Renal cortex interstitium (tissue), 15 donors: ENCODE measurements around the gene CLVS2. TPM values are rescaled to one million over a fixed set of nuclear protein-coding genes. Genes with fewer than 3 reads are reported as not detected.

ENCODE experiments used
- DNase-seq, 11 donors: peaks; one replicate each; pipeline ENCODE4 v3.0.0-alpha.2; 2013; ENCODE audit warnings: low read depth in 9 of 11, low spot score in 4 of 11; ENCODE audit errors: extremely low read depth in 1 of 11
- long read RNA-seq, 16 experiments: transcript quantifications; one replicate each; lab custom pipeline, GENCODE V29; 2026
- polyA plus RNA-seq, 3 donors: library from polyadenylated mRNA; unstranded; fragments of 120-200 nt; gene quantifications; one replicate each; pipeline ENCODE4 v1.2.1, GENCODE V29; 2013; ENCODE audit not compliant: insufficient read length in 3 of 3

CLVS2 gene
- polyA plus RNA-seq, result under 1 TPM; 0.15 to 0.29 (median 0.28) TPM
- long read RNA-seq, donor 1, result 0 reads
- long read RNA-seq, donor 2, result 0 reads
- long read RNA-seq, donor 3, result 0 reads
- long read RNA-seq, donor 4, result 0 reads
- long read RNA-seq, donor 5, result 0 reads
- long read RNA-seq, donor 6, result 0 reads
- long read RNA-seq, donor 7, partial matches to known transcripts, result 5 of 5 reads
- long read RNA-seq, donor 7, other reads (novel, unspliced or antisense), result 0 of 5 reads
- long read RNA-seq, donor 8, result 0 reads
- long read RNA-seq, donor 9, result 0 reads
- long read RNA-seq, donor 10, result 0 reads
- long read RNA-seq, donor 11, result 0 reads
- long read RNA-seq, donor 12, result 0 reads
- long read RNA-seq, donor 13, result 0 reads
- long read RNA-seq, donor 14, result 0 reads
- long read RNA-seq, donor 15, result 0 reads
- long read RNA-seq, donor 16, result 0 reads

GRCh38 chr6:122995921-122996793 lies at the start of gene CLVS2:
CLVS2 (plus strand) TSS chr6:122996235; CDS start chr6:122997778, 1,543 bp downstream.
- DNase-seq, result peak in 9 of 11 donors; percentile 20 to 48 (median 29)

GRCh38 chr6:122947355-122947754 lies 48.7 kb upstream of the CLVS2 start:
- DNase-seq, result peak in 2 of 11 donors; percentile 1

GRCh38 chr6:122953766-122954165 lies 42.3 kb upstream of the CLVS2 start:
- DNase-seq, result no peak

GRCh38 chr6:122956376-122956775 lies 39.7 kb upstream of the CLVS2 start:
- no peak for DNase-seq

- no peak for DNase-seq
These were observed 33.9 kb upstream of the CLVS2 start for GRCh38 chr6:122962000-122962624.

- no peak for DNase-seq
These were observed 26.0 kb upstream of the CLVS2 start for GRCh38 chr6:122969999-122970533.

- no peak for DNase-seq
These were observed 18.9 kb upstream of the CLVS2 start for GRCh38 chr6:122977180-122977579.

DNA sequence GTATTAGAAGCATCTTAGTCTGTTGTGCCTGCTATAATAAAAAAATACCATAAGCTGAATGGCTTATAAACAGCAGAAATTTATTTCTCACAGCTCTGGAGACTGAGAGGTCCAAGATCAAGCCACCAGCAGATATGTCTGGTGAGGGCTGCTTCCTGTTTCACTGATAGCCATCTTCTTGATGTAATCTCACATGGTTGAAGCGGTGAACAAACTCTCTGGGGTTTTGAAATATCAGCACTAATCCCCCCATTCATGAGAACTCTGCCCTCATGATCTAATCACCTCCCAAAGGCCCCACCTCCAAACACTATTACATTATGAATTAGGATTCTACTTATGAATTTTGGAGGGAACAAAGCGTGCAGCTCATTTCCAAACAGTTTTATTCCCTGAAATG lies 11.6 kb upstream of the CLVS2 start:
- DNase-seq, result no peak

- DNase-seq, result no peak
These were observed 1.8 kb upstream of the CLVS2 start for GRCh38 chr6:122994256-122994655.

- no peak for DNase-seq
These were observed 915 bp downstream of the CLVS2 start for GRCh38 chr6:122996794-122997505.

DNA sequence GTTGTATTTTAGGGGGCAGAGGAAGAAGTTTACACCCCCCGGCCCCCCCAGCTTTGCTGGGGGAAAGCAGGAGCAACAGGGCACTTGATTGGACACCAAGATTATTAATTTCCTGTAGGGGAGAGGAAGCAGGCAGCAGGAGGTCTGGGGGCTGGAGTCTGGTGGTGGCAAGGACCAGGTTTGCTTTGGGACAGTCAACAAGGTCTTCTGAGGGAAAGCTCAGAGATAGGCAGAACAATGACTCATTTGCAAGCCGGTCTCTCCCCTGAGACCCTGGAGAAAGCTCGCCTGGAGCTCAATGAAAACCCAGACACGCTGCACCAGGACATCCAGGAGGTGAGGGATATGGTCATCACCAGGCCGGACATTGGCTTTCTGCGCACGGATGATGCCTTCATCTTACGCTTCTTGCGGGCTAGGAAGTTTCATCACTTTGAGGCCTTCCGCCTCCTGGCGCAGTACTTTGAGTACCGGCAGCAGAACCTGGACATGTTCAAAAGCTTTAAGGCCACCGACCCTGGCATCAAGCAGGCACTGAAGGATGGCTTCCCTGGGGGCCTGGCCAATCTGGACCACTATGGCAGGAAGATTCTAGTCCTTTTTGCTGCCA lies 1.6 kb downstream of the CLVS2 start:
- no peak for DNase-seq

GRCh38 chr6:122998403-122998975 lies 2.5 kb downstream of the CLVS2 start:
- DNase-seq, result no peak

DNA sequence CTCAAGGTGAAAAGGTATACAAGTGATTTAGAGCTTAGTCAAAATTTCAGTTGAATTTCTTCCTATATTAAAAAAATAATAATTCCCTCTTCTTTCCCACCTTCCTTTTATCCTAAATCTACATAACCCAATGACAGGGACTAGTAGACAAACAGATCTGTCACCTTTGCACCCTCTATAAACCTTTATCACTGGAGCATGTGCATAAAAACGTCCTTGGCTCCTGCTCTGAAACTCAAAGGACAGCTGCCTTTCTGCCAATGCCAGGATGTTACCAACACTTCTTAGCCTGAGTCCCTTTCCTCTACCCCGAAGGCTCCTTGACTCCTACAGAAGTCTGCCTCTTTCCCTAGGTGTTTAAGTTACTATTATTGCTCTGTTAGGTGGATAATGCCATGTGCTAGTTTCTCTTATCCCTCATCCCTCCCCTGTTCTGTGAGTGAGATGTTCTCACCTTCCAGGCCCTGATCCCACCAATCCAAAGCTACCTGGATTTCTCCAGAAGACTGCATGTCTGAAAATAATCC lies 4.3 kb downstream of the CLVS2 start:
- no peak for DNase-seq

DNA sequence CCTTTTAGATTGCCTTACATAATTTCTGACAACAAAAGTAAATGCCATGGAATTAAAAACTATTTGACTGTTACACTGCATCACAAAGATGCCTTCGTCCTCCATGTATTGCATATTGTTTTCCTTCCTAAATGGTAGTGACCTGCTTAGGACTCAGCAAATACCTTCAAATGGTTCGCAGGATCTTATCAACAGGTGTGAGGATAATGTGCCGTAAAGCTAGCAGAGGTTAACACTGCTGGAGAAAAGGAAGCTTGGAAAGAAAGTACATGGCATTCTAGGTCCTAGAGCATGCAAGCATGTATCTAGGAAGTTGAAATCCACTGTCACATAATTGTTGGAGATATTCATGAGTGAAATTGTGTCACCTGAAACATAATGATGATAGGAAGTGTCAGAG lies 5.5 kb downstream of the CLVS2 start:
- DNase-seq, result no peak

GRCh38 chr6:123007885-123008284 lies 11.8 kb downstream of the CLVS2 start:
- no peak for DNase-seq

- no peak for DNase-seq
These were observed 13.0 kb downstream of the CLVS2 start for GRCh38 chr6:123009059-123009458.

DNA sequence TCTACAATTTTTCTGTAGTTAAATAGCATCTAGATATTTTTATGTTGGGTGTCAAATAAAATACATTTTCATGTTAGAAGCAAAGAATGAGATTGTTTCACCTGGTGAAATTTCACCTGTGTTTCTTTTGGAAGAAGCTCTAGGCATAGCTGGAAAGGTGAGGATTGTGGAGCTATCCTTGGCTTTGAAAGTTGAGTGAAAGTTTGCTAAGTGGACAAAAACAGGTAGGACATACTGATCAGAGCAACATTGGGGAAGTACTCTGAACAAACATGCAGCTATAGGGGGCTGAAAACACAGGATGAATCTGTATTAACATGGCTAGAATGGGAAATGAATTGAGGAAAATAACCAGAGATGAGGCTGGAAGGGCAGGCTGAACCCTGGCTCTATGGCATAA lies 18.8 kb downstream of the CLVS2 start:
- no peak for DNase-seq
